BJ (cell line): ENCODE data around the gene CACNA2D4. TPM values are rescaled to one million over a fixed set of nuclear protein-coding genes. Genes with fewer than 3 reads are reported as not detected.

Source experiments
- CTCF ChIA-PET: fragments of 350-600 bp; formaldehyde crosslinking; extraction: SDS; loops from one replicate; lab custom pipeline; 2021; ENCODE audit warnings: antibody characterized with exemption, inconsistent platforms; lab: Yijun Ruan, JAX
- POLR2A ChIA-PET: fragments of 300-600 bp; sonication (Branson Sonifier 250); formaldehyde crosslinking; extraction: SDS; loops from one replicate; lab custom pipeline; 2021; ENCODE audit warnings: antibody characterized with exemption; lab: Charles Lee
- DNase-seq: peaks from one replicate; pipeline ENCODE4 v3.0.0-alpha.2; 2011; ENCODE audit warnings: low read depth
- H3K27me3 ChIP-seq: 2 replicates; pipeline ENCODE4 v1.6.0; 2011; ENCODE audit warnings: low read length; ENCODE audit not compliant: control insufficient read depth, insufficient read depth
- H3K36me3 ChIP-seq: 2 replicates; pipeline ENCODE4 v1.5.1; 2011; ENCODE audit warnings: low read length; ENCODE audit not compliant: control insufficient read depth, insufficient read depth
- H3K4me3 ChIP-seq: 2 replicates; pipeline ENCODE4 v1.5.1; 2011; ENCODE audit warnings: low read depth, mild to moderate bottlenecking, control low read depth, low read length
- polyA plus RNA-seq: library from polyadenylated mRNA; depleted of rRNA; stranded (reverse); fragments of >200 nt; gene quantifications from 2 replicates; pipeline ENCODE4 v1.2.3, GENCODE V29; 2011
- TF ChIP-seq, protein P1 (sequence below): IDR thresholded peaks from 2 replicates; pipeline ENCODE4 v1.5.1; 2011; ENCODE audit warnings: low read depth, mild to moderate bottlenecking, control low read depth, inconsistent platforms, low read length, moderate library complexity; ENCODE audit not compliant: insufficient read depth

CACNA2D4 gene
- polyA plus RNA-seq, 1 experiment, result 0.39 TPM

DNA sequence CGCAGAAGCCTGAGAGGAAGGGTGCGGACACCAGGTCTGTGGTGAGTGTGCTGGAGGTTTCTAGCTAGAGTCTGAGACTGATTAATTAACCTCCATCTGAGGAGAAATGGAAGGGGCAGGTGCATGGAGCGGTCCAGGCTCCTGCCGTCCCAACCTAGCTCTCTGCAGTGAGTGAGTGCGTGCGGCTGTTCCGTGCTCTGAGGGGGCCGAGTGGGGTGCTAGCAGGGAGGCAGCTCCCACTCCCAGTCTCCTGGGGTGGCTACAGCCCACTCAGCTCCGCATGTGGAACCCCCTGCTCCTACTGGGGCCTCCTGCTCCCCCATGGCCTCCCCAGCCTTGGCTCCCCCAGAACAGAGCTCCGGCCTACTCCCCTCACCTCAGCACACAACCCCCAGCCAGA, 95.2 kb downstream of the CACNA2D4 start:
- Histone ChIP-seq H3K4me3 (no peak overlapping the region), H3K27me3 (peaks cover 49% of the 10 kb centered on the region), H3K36me3 (no peaks in the 10 kb centered on the region)
- CTCF ChIA-PET, result interaction anchor here (0.6 to 0.9 kb wide), 2 partner anchors 9 to 171 kb away, joined by 3 to 4 read pairs; no protein-coding TSS in a partner anchor
- TF ChIP-seq, protein P1, sequence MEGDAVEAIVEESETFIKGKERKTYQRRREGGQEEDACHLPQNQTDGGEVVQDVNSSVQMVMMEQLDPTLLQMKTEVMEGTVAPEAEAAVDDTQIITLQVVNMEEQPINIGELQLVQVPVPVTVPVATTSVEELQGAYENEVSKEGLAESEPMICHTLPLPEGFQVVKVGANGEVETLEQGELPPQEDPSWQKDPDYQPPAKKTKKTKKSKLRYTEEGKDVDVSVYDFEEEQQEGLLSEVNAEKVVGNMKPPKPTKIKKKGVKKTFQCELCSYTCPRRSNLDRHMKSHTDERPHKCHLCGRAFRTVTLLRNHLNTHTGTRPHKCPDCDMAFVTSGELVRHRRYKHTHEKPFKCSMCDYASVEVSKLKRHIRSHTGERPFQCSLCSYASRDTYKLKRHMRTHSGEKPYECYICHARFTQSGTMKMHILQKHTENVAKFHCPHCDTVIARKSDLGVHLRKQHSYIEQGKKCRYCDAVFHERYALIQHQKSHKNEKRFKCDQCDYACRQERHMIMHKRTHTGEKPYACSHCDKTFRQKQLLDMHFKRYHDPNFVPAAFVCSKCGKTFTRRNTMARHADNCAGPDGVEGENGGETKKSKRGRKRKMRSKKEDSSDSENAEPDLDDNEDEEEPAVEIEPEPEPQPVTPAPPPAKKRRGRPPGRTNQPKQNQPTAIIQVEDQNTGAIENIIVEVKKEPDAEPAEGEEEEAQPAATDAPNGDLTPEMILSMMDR, result no peak
- POLR2A ChIA-PET, result no interaction called here
- DNase-seq, result no peak

- Histone ChIP-seq H3K4me3 (no peak overlapping the region), H3K36me3 (no peaks in the 10 kb centered on the region), H3K27me3 (peaks cover 49% of the 10 kb centered on the region)
- ChIA-PET CTCF (interaction anchor here (0.6 to 0.9 kb wide), 2 partner anchors 8 to 170 kb away, joined by 3 to 4 read pairs; no protein-coding TSS in a partner anchor), POLR2A (no interaction called here)
- TF ChIP-seq, protein P1, result no peak
- no peak for DNase-seq
Observed at GRCh38 chr12:1822699-1823098, 95.8 kb downstream of the CACNA2D4 start.

DNA sequence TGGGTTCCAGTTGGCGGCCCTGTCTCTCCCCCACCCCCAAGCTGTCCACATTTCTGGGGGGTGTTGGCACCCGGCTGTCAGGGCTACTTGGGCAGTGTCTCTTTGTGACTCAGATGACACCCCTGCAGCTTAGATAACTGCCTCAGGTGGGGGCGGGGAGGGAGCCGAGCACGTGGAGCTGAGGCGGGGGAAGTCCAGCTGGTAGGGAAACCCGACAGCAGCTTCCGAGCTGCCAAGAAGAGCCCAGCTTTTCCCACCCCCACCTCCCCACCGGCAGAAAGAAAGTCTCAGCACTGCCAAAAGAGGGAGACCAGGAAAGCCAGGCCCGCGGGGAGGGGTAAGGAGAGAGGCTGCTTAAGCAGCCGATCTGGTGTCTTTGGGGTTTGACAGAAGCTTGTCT, 96.6 kb downstream of the CACNA2D4 start:
- Histone ChIP-seq H3K36me3 (no peaks in the 10 kb centered on the region), H3K27me3 (peaks cover 48% of the 10 kb centered on the region), H3K4me3 (no peak overlapping the region)
- TF ChIP-seq, protein P1, result no peak
- CTCF ChIA-PET, result interaction anchor here (1.4 kb wide), 1 partner anchor 23 kb away, joined by 3 read pairs; no protein-coding TSS in a partner anchor
- POLR2A ChIA-PET, result no interaction called here
- no peak for DNase-seq

DNA sequence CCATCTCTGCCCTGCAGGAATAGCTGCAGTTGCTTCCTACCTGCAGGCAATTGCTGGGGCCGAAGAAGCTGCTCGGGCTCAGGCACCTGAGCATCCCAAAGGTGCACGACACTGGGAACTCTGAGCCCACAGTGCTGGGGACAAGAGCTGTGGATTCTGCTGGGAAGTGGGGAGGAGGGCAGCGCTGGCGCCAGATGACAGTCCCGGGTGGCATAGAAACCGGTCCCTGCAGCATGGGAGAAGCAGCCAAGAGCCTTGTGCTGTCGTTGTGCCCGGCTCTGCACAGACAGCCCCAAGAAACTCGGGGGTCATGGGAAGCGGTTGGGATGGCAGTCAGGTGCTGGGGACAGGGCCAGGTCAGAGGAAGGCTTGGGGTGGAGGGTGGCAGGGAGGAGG, 97.6 kb downstream of the CACNA2D4 start:
- Histone ChIP-seq H3K27me3 (peaks cover 49% of the 10 kb centered on the region), H3K4me3 (no peak overlapping the region), H3K36me3 (no peaks in the 10 kb centered on the region)
- POLR2A ChIA-PET, result no interaction called here
- CTCF ChIA-PET, result interaction anchor here (1.4 kb wide), 1 partner anchor 22 kb away, joined by 3 read pairs; no protein-coding TSS in a partner anchor
- no peak for DNase-seq
- TF ChIP-seq, protein P1, result no peak

DNA sequence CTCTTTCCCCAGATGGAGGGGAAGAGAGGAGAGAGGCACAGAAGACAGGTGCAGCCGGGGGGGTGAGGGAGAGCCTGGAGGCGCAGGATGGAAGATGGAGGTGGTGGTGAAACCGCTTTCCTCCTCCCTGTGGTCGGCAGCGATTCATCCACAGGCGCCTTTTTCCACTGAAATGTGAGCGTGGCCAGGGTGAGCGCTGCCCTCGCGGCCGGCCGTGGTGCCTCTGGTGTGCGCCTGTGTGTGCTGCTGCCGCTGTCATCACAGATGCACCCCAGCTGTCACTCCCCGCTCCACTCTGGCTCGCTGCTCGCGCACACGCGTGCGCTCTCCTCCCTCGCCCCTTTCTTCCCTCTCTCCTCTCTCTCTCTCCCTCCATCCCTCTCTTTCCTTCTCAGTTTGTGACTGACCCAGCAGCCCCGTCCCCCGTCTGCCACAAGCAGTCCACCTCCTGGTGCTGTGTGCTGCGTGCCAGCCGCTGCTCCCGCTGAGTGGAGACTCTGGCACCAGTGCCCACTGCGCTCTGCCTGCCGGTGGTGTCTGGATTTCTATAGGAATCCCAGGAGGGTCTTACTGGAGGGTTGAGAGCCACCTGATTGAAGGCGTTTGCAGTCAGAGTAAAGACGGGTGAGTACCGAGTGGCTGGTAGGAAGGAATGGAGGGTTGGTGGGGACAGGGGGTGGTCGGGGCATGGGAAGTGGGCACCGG, 98.1 kb downstream of the CACNA2D4 start, which contains the start of gene LRTM2:
LRTM2 (plus strand) TSS at position 375 of the 705 bp plus-strand sequence. CDS start 7,584 bp downstream, outside the sequence.
- ChIA-PET CTCF (interaction anchor here (1.4 kb wide), 1 partner anchor 22 kb away, joined by 3 read pairs; no protein-coding TSS in a partner anchor), POLR2A (no interaction called here)
- no peaks in the 10 kb centered on the region for H3K36me3 ChIP-seq
- H3K27me3 ChIP-seq, result peaks cover 46% of the 10 kb centered on the region
- DNase-seq, result no peak
- H3K4me3 ChIP-seq, result no peak within 1 kb of the TSS
- TF ChIP-seq, protein P1, result no peak
